Measurements from ENCODE around the gene PKDREJ. TPM values are rescaled to one million over a fixed set of nuclear protein-coding genes. Genes with fewer than 3 reads are reported as not detected.

The PKDREJ gene
- total and polyA plus RNA-seq, 5 experiments from 2014 or later, result not detected

DNA sequence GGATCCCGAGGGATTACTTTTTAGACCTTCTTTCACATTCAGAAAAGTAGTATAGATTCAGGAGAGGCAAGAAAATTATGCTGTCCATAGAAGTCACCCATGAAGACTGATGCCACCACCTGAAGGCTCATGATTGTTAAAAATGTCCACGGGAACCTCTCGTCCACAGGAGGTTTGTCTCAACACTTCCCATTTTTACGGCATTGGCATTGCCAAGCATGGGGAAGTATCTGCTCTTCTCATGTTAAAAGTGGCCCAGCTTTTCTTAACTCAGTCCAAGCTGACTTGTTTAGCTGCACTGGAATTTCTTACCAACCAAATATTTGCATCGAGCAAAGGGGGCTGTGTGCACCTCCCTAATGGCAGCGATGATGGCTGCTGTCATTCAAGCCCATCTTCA lies 22.6 kb downstream of the PKDREJ start:
- H3K36me3 Mint-ChIP-seq, result peaks cover 0 to 30% (median 18%) of the 10 kb centered on the region in 3 donors
- no peak for DNase-seq
- POLR2A ChIA-PET, result no interaction called here
- ATAC-seq, result no peak
- peaks cover 0 to 2% (median 0%) of the 10 kb centered on the region in 9 donors for H3K9me3 Mint-ChIP-seq
- H3K4me1 Mint-ChIP-seq, result peaks cover 9 to 22% (median 20%) of the 10 kb centered on the region in 4 donors
- H3K4me3 Mint-ChIP-seq, result peak overlapping the region in 2 of 10 donors; percentile 30 to 51
- H3K27ac Mint-ChIP-seq, result no peak overlapping the region
- H3K27me3 Mint-ChIP-seq, result no peaks in the 10 kb centered on the region

DNA sequence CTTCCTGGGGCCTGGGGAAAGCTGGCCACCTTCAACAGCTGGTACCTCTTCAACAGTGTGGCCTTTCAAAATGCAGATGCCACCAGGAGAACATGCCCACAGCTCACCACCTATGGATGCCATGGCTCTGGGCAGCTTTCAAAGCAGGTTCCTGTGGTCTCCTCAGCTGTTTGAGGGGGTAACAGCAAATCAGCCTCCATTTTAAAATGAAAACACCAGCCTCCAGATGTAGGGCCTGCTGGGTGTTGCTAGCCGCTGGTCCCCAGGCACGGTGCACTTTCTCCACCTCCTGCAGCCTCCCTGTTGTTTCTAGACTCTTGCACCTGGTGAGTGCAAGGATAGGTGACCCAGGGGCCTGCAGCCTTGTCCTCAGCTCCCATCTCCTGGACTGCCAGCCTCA lies 23.1 kb downstream of the PKDREJ start:
- Mint-ChIP-seq H3K9me3 (peaks cover 0 to 2% (median 0%) of the 10 kb centered on the region in 9 donors), H3K27ac (peak overlapping the region in 8 of 10 donors; percentile 8 to 87 (median 68)), H3K36me3 (peaks cover 0 to 34% (median 18%) of the 10 kb centered on the region in 3 donors), H3K27me3 (no peaks in the 10 kb centered on the region), H3K4me1 (peaks cover 9 to 22% (median 20%) of the 10 kb centered on the region in 4 donors), H3K4me3 (peak overlapping the region in 6 of 10 donors; percentile 41 to 78 (median 66))
- peak in 1 of 10 donors; percentile 49 for DNase-seq
- peak in 1 of 2 donors; percentile 5 for ATAC-seq
- POLR2A ChIA-PET, result no interaction called here

DNA sequence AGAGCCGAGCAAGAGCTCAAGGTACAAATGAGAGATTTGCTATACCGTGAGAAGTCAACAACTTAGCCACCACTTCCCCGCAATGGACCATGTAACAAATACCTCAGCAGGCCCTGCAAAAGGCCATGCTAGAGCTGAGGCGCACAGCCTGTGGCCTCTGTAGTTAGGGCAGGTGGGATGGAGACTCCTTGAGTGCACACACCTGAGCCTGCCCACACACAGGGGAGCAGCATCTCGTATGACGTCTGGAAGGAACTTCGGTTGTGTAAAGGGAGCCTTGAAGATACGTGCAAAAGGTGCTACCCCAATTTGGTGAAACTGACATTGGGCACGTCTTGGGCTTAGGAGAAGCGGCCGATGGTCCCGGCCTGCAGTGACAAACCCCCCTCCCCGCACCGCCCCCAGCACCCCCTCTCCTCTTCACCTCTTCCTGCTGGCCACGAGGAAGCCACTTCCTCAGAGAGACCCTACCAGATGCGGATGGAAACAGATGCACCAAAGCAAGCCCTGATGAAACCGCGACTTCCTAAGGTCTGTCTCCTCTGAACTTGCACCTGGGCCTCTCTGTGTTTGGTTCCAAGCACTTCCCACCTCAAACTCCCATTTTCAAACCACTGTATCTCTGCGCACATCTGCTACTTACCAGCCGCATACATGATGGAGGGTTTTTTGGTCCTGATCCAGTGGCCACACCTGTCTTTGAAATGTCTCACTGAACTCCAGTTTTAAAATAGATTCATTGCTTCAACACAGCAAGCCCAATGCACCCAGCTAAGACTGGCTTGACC lies 23.7 kb downstream of the PKDREJ start:
- Mint-ChIP-seq H3K27ac (peak overlapping the region; percentile 8 to 87 (median 68)), H3K4me3 (peak overlapping the region; percentile 1 to 84 (median 66)), H3K4me1 (peaks cover 9 to 22% (median 20%) of the 10 kb centered on the region in 4 donors), H3K27me3 (no peaks in the 10 kb centered on the region), H3K9me3 (peaks cover 0 to 2% (median 0%) of the 10 kb centered on the region in 9 donors), H3K36me3 (peaks cover 0 to 37% (median 18%) of the 10 kb centered on the region in 3 donors)
- peak in 5 of 10 donors; percentile 5 to 58 (median 29) for DNase-seq
- ATAC-seq, result peak; percentile 56 to 79
- POLR2A ChIA-PET, result interaction anchor here (1.0 to 1.4 kb wide), 3 partner anchors 8 to 91 kb away, joined by 3 to 4 read pairs (median 3); partner anchors contain the start of gene TTC38

DNA sequence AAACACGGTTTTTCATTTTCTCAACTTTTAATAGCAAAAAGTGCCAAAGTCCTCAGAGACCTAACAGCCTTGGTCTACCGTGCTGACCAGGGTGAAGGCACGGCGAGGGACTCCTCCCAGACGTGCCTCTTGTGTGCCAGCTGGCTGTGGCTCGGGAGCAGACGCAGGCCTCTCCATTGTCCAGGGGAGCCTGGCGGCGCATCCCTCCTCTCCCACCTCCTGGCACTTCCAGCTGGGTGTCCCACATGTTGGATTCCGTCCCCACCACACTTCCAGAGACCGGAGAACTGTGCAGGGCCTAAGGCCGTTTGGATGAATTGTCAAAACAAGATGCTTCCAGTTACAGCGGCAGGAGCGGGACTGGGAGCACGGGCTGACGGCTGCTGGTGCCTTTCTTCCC lies 24.6 kb downstream of the PKDREJ start:
- DNase-seq (peak in 1 of 10 donors; percentile 38), ATAC-seq (no peak)
- H3K4me1 Mint-ChIP-seq, result peaks cover 9 to 22% (median 20%) of the 10 kb centered on the region in 4 donors
- H3K27ac Mint-ChIP-seq, result peak overlapping the region in 1 of 10 donors; percentile 12
- H3K9me3 Mint-ChIP-seq, result peaks cover 0 to 2% (median 0%) of the 10 kb centered on the region in 9 donors
- H3K27me3 Mint-ChIP-seq, result no peaks in the 10 kb centered on the region
- POLR2A ChIA-PET, result interaction anchor here (1.0 to 1.4 kb wide), 3 partner anchors 9 to 90 kb away, joined by 3 to 4 read pairs (median 3); partner anchors contain the start of gene TTC38
- no peak overlapping the region for H3K4me3 Mint-ChIP-seq
- H3K36me3 Mint-ChIP-seq, result peaks cover 0 to 31% (median 13%) of the 10 kb centered on the region in 3 donors

DNA sequence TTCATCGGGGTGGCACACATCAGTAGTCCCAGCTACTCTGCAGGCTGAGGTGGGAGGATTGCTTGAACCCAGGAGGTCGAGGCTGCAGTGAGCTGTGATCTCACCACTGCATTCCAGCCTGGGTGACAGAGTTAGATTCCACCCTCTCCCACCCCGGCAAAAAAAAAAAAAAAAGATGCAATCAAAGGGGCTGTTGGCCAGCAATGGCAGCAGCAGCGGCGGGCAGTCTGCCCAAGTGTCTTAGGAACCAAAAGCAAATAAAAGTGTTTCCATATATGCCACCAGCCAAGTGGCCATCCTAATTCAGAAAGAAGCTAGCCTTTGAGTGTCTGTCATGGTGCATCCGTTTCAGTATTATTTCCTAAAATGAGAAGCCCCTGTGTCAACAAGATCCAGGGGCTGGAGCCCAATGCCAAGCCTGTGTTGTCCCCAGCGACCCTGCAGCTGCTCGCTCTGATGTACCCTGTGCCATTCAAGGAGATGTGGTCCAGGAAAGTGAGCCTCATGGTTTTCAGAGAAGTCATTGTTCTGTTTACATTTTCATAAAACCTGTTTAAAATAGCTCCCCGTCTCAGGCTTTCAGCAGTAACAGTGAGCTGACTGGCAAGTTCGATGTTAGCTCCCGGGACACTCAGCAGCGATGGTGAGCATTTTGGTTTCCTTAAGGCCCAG lies 25.6 kb downstream of the PKDREJ start:
- peaks cover 0 to 24% (median 13%) of the 10 kb centered on the region in 3 donors for H3K36me3 Mint-ChIP-seq
- no peaks in the 10 kb centered on the region for H3K27me3 Mint-ChIP-seq
- peaks cover 9 to 26% (median 20%) of the 10 kb centered on the region in 4 donors for H3K4me1 Mint-ChIP-seq
- DNase-seq (no peak), ATAC-seq (no peak)
- POLR2A ChIA-PET, result interaction anchor here (1.4 kb wide), 1 partner anchor 89 kb away, joined by 3 read pairs; no protein-coding TSS in a partner anchor
- no peak overlapping the region for H3K4me3 Mint-ChIP-seq
- peak overlapping the region in 2 of 10 donors; percentile 18 to 25 for H3K27ac Mint-ChIP-seq
- H3K9me3 Mint-ChIP-seq, result peaks cover 0 to 2% (median 0%) of the 10 kb centered on the region in 9 donors

DNA sequence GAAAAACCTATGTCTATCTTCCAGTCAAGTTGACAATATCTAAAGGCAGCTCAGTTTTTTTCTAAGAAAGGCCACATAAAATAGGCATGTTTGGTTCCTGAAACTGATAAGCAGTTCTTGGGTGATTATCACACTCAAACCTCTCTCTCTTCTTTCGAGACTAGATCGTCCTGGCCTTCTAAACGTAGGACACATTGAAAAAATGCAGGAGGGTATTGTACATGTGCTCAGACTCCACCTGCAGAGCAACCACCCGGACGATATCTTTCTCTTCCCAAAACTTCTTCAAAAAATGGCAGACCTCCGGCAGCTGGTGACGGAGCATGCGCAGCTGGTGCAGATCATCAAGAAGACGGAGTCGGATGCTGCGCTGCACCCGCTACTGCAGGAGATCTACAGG lies 28.2 kb downstream of the PKDREJ start:
- H3K27me3 Mint-ChIP-seq, result no peaks in the 10 kb centered on the region
- ATAC-seq (no peak), DNase-seq (no peak)
- no peak overlapping the region for H3K4me3 Mint-ChIP-seq
- H3K36me3 Mint-ChIP-seq, result peaks cover 0 to 28% (median 16%) of the 10 kb centered on the region in 3 donors
- POLR2A ChIA-PET, result no interaction called here
- peaks cover 0 to 2% (median 0%) of the 10 kb centered on the region in 9 donors for H3K9me3 Mint-ChIP-seq
- no peak overlapping the region for H3K27ac Mint-ChIP-seq
- peaks cover 7 to 16% (median 12%) of the 10 kb centered on the region in 4 donors for H3K4me1 Mint-ChIP-seq

DNA sequence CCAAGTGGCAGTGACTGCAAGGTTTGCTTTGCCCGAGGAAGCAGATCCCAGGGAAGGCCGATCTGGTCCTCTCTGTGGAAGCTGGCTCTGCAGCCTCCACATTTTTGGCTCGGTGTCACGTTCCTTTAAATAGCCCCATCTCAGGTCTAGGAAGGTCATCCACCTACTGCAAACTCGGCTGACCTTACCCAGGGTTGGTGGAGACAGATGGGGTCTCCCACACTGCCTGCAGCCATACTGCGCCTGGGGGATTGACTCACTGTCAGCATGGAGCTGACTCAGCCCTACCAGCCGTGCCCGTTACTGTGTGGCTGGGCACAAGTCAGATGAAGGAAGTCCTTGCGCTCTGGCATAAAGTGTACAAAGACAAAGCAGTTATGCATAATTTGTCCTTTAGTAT lies 29.9 kb downstream of the PKDREJ start:
- H3K27ac Mint-ChIP-seq, result no peak overlapping the region
- peaks cover 0 to 4% (median 0%) of the 10 kb centered on the region in 4 donors for H3K4me1 Mint-ChIP-seq
- H3K4me3 Mint-ChIP-seq, result no peak overlapping the region
- ATAC-seq (no peak), DNase-seq (no peak)
- peaks cover 0 to 27% (median 15%) of the 10 kb centered on the region in 3 donors for H3K36me3 Mint-ChIP-seq
- POLR2A ChIA-PET, result no interaction called here
- H3K9me3 Mint-ChIP-seq, result peaks cover 0 to 2% (median 0%) of the 10 kb centered on the region in 9 donors
- no peaks in the 10 kb centered on the region for H3K27me3 Mint-ChIP-seq

DNA sequence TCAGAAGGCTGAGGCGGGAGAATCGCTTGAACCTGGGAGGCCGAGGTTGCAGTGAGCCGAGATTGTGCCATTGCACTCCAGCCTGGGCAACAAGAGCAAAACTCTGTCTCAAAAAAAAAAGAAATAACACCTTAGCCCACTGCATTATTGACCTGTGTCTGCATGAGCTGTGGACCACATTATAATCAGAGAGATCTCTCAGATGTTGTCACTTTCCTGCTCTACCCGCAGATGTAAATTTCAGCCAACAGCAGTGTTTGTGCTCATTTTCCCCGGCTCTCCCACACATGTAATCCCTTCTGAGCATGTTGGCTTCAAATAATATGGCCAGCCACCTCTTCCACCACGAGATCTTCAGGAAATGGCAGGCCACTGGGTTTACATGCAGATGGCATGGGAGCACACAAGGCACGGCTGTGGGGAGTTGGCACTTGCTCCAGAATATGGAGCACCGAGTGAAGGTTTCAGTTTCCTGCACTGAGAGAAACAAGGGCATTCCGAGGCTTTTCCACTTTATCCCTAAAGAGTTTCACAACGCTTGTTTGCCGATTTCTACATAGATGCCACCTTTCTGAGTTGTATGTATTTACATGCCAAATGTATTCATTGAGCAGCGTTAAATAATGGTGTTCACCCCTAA lies 32.8 kb downstream of the PKDREJ start:
- DNase-seq (no peak), ATAC-seq (no peak)
- Mint-ChIP-seq H3K9me3 (no peaks in the 10 kb centered on the region), H3K36me3 (peaks cover 0 to 10% (median 5%) of the 10 kb centered on the region in 3 donors), H3K27ac (no peak overlapping the region), H3K27me3 (no peaks in the 10 kb centered on the region), H3K4me3 (no peak overlapping the region), H3K4me1 (peaks cover 0 to 4% (median 0%) of the 10 kb centered on the region in 4 donors)
- POLR2A ChIA-PET, result no interaction called here

DNA sequence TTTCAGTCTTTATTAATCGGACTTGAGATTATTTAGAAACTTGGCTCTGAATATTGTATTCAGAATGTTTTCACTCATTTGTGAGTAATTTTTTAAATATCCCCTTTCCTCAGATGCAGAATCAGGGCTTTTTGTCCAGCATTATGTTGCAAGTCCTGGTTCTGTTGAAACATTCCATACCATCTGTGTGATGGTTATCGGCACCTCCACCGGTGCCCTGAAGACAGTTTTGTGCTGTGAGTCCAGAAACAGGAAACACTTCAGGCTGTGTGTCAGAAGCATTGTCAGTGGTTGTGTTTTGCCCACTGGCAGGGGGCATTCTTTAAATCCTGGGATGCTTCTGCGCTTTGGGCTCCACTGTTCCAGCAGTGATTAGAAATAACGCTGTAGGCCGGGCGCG lies 33.4 kb downstream of the PKDREJ start:
- DNase-seq, result peak in 1 of 10 donors; percentile 42
- Mint-ChIP-seq H3K4me1 (peaks cover 0 to 4% (median 0%) of the 10 kb centered on the region in 4 donors), H3K9me3 (no peaks in the 10 kb centered on the region), H3K36me3 (peaks cover 0 to 5% (median 4%) of the 10 kb centered on the region in 3 donors), H3K27me3 (no peaks in the 10 kb centered on the region), H3K27ac (peak overlapping the region in 1 of 10 donors; percentile 31), H3K4me3 (no peak overlapping the region)
- POLR2A ChIA-PET, result no interaction called here
- no peak for ATAC-seq

DNA sequence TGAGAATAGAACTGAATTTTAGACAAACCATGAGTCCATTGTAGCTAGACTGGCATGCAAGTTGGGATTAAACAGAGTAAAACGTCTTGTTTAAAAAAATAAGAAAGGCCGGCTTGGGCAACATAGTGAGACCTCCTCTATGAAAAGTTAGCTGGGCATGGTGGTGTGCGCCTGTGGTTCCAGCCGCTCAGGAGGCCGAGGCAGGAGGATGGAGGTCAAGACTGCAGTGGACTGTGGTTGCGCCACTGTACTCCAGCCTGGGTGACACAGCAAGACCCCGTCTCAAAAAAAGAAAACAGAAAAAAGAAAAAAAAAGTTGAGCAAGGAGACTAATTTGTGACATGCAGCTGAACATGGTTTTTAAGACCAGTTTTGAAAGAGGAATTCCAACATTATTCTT lies 36.6 kb downstream of the PKDREJ start:
- Mint-ChIP-seq H3K4me3 (no peak overlapping the region), H3K36me3 (peaks cover 0 to 6% (median 6%) of the 10 kb centered on the region in 3 donors), H3K27me3 (no peaks in the 10 kb centered on the region), H3K4me1 (no peaks in the 10 kb centered on the region), H3K9me3 (no peaks in the 10 kb centered on the region), H3K27ac (no peak overlapping the region)
- DNase-seq (no peak), ATAC-seq (no peak)
- POLR2A ChIA-PET, result no interaction called here

DNA sequence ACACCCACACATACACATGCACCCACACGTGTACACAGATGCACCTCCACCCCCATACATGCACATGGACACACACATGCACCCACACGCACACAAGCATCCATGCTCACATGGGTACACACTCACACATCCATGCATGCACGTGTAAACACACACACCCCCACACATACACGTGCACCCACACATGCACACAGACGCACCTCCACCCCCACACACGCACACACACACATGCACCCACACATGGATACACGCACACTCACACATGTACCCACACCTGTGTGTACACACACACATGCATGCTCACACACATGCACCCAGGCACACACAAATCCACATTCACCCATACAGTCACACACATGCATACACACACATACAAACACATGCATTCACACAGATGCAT lies 37.5 kb downstream of the PKDREJ start:
- DNase-seq (peak in 1 of 10 donors; percentile 46), ATAC-seq (no peak)
- no peaks in the 10 kb centered on the region for H3K9me3 Mint-ChIP-seq
- no peaks in the 10 kb centered on the region for H3K27me3 Mint-ChIP-seq
- H3K4me1 Mint-ChIP-seq, result no peaks in the 10 kb centered on the region
- no peak overlapping the region for H3K27ac Mint-ChIP-seq
- H3K4me3 Mint-ChIP-seq, result no peak overlapping the region
- POLR2A ChIA-PET, result no interaction called here
- peaks cover 0 to 14% (median 12%) of the 10 kb centered on the region in 3 donors for H3K36me3 Mint-ChIP-seq

DNA sequence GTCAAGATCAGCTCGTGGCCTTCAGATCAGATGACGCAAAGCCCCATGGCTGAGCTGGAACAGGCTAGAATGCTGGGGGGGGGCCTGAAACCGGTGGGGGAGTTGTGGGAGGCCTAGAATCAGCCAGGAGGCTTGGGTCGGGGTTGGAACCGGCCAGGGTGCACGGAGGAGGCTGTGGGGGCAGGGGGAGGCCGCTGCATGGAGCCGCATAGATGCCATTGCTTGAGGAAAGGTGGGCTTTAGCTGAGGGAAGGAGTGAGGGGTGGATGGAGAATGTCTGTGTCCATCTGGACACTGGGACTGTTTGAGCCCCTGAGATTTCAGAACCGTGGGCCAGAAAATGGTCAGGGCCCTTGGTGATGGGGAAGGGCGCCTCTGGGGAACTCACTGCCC lies 38.2 kb downstream of the PKDREJ start:
- POLR2A ChIA-PET, result no interaction called here

More for the DNA sequence above, 38.2 kb downstream of the PKDREJ start:
- ATAC-seq (no peak), DNase-seq (no peak)
- Mint-ChIP-seq H3K27ac (no peak overlapping the region), H3K36me3 (peaks cover 0 to 19% (median 12%) of the 10 kb centered on the region in 3 donors), H3K4me3 (no peak overlapping the region), H3K4me1 (no peaks in the 10 kb centered on the region), H3K27me3 (no peaks in the 10 kb centered on the region), H3K9me3 (no peaks in the 10 kb centered on the region)

All from naive thymus-derived CD8-positive, alpha-beta T cell (primary cell).